ENCODE measurements around the gene STX8.
"Not testable (repeated sequence)": the region's sequence is repeated elsewhere in the genome, so short reads cannot be mapped to it uniquely, and the experiment has no call there.

STX8 gene

DNA sequence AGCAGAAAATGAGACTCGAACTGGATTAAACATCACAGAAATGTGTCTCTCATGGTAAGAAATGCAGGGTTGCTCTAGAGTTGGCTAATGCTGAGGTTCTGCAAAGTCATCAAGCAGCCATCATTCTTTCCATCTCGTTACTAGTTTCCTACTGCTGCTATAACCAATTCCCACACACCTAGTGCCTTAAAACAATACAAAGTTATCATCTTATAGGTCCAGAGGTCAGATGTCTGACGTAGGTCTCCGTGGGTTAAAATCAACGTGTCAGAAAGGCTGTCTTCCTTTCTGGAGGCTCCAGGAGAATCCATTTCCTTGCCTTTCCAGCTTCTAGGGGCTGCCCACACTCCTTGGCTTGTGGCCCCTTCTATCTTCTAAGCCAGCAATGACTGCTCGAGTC, 118.6 kb downstream of the STX8 start:
- Histone ChIP-seq H3K27me3 (ENCODE audit: control insufficient read depth in 2 of 2, insufficient read depth in 2 of 2, low read length in 2 of 2) (no peaks in the 10 kb centered on the region), H3K27ac (ENCODE audit: low read depth in 2 of 2, low read length in 2 of 2) (no peak overlapping the region)

DNA sequence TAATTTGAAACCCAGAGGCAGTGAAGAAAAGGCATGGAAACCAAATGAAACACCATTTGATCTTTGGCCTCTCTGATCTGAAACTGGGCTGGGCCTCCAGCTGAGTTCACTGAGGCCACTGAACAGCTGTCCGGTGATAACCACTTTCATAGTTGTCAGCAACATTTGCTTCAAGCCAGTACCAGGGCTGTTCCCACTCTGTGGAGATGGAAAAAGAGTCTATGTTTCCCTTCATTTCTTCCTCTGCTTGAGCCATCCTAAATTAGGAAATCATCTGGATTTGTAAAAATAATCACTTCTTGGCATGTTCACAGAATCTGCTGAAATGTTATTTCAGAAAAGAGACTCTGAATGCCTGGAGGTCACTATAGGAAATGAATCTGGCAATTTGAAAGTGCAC, 119.3 kb downstream of the STX8 start:
- Histone ChIP-seq H3K9ac (ENCODE audit: low read depth in 1 of 2, low read length in 2 of 2) (no peak overlapping the region), H3K4me1 (ENCODE audit: control insufficient read depth in 2 of 2, insufficient read depth in 2 of 2, low read length in 2 of 2) (peaks cover 0 to 4% of the 10 kb centered on the region in 2 donors), H3K27ac (ENCODE audit: low read depth in 2 of 2, low read length in 2 of 2) (no peak overlapping the region), H3K9me3 (ENCODE audit: control insufficient read depth in 2 of 2, low read length in 2 of 2) (no peaks in the 10 kb centered on the region), H3K36me3 (ENCODE audit: control insufficient read depth in 2 of 2, insufficient read depth in 2 of 2, low read length in 2 of 2) (no peaks in the 10 kb centered on the region), H3K4me3 (ENCODE audit: low read length in 2 of 2) (no peak overlapping the region), H3K27me3 (ENCODE audit: control insufficient read depth in 2 of 2, insufficient read depth in 2 of 2, low read length in 2 of 2) (no peaks in the 10 kb centered on the region)

More for the DNA sequence above, 118.6 kb downstream of the STX8 start:
- Histone ChIP-seq H3K4me1 (ENCODE audit: control insufficient read depth in 2 of 2, insufficient read depth in 2 of 2, low read length in 2 of 2) (peaks cover 0 to 4% of the 10 kb centered on the region in 2 donors), H3K9me3 (ENCODE audit: control insufficient read depth in 2 of 2, low read length in 2 of 2) (no peaks in the 10 kb centered on the region), H3K9ac (ENCODE audit: low read depth in 1 of 2, low read length in 2 of 2) (no peak overlapping the region), H3K36me3 (ENCODE audit: control insufficient read depth in 2 of 2, insufficient read depth in 2 of 2, low read length in 2 of 2) (no peaks in the 10 kb centered on the region), H3K4me3 (ENCODE audit: low read length in 2 of 2) (no peak overlapping the region)

DNA sequence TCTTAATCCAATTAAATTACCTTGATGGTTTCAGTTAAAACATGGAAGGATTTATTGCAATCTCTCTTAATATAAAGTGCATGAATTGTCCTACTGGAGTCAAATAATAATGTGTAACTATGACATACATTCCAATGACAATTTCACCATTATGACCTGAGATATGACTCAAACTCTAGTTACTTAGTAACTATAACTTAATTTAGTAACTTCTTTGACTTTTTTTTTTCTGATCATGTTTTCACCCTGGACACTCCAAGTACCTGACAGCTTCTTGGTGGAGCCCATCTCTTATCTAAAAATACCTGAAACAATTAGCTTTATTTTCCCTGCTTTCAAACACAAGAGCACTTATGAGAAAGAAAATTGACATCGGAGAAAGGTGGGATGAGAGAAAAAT, 123.7 kb downstream of the STX8 start:
- no peaks in the 10 kb centered on the region for H3K27me3 ChIP-seq (ENCODE audit: control insufficient read depth in 2 of 2, insufficient read depth in 2 of 2, low read length in 2 of 2)
- H3K9me3 ChIP-seq (ENCODE audit: control insufficient read depth in 2 of 2, low read length in 2 of 2) = no peaks in the 10 kb centered on the region
- no peak overlapping the region for H3K9ac ChIP-seq (ENCODE audit: low read depth in 1 of 2, low read length in 2 of 2)
- H3K36me3 ChIP-seq (ENCODE audit: control insufficient read depth in 2 of 2, insufficient read depth in 2 of 2, low read length in 2 of 2) = no peaks in the 10 kb centered on the region
- H3K4me1 ChIP-seq (ENCODE audit: control insufficient read depth in 2 of 2, insufficient read depth in 2 of 2, low read length in 2 of 2) = peaks cover 0 to 4% of the 10 kb centered on the region in 2 donors
- no peak overlapping the region for H3K4me3 ChIP-seq (ENCODE audit: low read length in 2 of 2)
- no peak overlapping the region for H3K27ac ChIP-seq (ENCODE audit: low read depth in 2 of 2, low read length in 2 of 2)

DNA sequence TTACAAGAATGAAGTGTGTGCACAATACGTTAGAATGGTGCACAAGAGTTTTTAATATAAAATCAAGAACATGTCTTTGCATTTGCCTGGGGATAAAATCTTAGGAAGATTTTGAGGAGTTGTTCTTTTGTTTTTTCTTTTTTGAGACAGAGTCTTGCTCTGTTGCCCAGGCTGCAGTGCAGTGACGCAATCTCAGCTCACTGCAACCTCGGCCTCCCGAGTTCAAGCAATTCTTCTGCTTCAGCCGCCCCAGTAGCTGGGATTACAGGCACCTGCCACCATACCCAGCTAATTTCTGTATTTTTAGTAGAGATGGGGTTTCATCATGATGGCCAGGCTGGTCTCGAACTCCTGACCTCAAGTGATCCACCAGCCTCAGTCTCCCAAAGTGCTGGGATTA, 128.3 kb downstream of the STX8 start:
- H3K36me3 ChIP-seq (ENCODE audit: control insufficient read depth in 2 of 2, insufficient read depth in 2 of 2, low read length in 2 of 2); H3K4me3 ChIP-seq (ENCODE audit: low read length in 2 of 2); H3K9ac ChIP-seq (ENCODE audit: low read depth in 1 of 2, low read length in 2 of 2); H3K4me1 ChIP-seq (ENCODE audit: control insufficient read depth in 2 of 2, insufficient read depth in 2 of 2, low read length in 2 of 2); H3K9me3 ChIP-seq (ENCODE audit: control insufficient read depth in 2 of 2, low read length in 2 of 2); H3K27ac ChIP-seq (ENCODE audit: low read depth in 2 of 2, low read length in 2 of 2); H3K27me3 ChIP-seq (ENCODE audit: control insufficient read depth in 2 of 2, insufficient read depth in 2 of 2, low read length in 2 of 2): not testable (repeated sequence)

DNA sequence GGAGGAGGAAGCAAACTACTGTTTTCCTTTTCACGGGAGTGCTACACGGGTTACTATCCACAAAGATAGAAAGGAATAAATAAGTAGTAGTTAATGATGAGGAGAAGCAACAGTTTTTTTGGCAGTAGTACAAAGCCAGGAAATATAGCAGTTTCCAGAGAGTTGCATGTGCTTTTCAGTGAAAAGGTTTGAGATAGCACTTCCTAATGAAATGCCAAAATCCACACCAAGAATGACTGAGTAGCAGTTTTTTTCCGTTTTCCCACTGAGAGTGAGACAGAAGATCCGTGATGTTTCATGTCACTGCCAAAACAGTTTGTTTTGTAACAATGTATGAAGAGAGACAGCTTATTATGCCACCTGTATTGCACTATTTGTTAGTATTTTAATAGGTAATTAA, 129.1 kb downstream of the STX8 start:
- H3K4me3 ChIP-seq (ENCODE audit: low read length in 2 of 2) = no peak overlapping the region
- H3K9me3 ChIP-seq (ENCODE audit: control insufficient read depth in 2 of 2, low read length in 2 of 2) = no peaks in the 10 kb centered on the region
- H3K27ac ChIP-seq (ENCODE audit: low read depth in 2 of 2, low read length in 2 of 2) = no peak overlapping the region

DNA sequence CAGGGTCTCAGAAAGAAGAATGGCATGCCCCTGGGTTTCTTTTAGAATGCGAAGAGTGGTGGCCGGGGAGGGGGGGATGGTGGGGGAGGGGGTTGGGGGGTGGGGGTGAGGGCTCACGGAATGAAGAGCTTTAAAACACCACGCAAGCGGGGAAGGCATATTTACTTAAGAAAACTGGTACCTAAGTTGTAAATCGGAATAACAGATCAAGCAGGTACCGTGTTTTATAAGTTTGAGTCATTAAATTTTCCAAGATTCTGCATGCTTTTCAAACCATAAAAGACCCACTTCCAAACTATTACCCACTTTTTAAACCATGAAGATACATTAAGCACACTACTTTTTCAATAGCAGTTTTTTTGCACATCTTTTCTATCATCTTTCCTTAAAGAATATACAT, 130.2 kb downstream of the STX8 start:
- H3K4me1 ChIP-seq (ENCODE audit: control insufficient read depth in 2 of 2, insufficient read depth in 2 of 2, low read length in 2 of 2) = no peaks in the 10 kb centered on the region
- no peaks in the 10 kb centered on the region for H3K9me3 ChIP-seq (ENCODE audit: control insufficient read depth in 2 of 2, low read length in 2 of 2)
- no peak overlapping the region for H3K9ac ChIP-seq (ENCODE audit: low read depth in 1 of 2, low read length in 2 of 2)
- no peaks in the 10 kb centered on the region for H3K36me3 ChIP-seq (ENCODE audit: control insufficient read depth in 2 of 2, insufficient read depth in 2 of 2, low read length in 2 of 2)
- H3K27ac ChIP-seq (ENCODE audit: low read depth in 2 of 2, low read length in 2 of 2) = no peak overlapping the region
- no peak overlapping the region for H3K4me3 ChIP-seq (ENCODE audit: low read length in 2 of 2)
- H3K27me3 ChIP-seq (ENCODE audit: control insufficient read depth in 2 of 2, insufficient read depth in 2 of 2, low read length in 2 of 2) = no peaks in the 10 kb centered on the region

More for the DNA sequence above, 129.1 kb downstream of the STX8 start:
- no peak overlapping the region for H3K9ac ChIP-seq (ENCODE audit: low read depth in 1 of 2, low read length in 2 of 2)
- H3K36me3 ChIP-seq (ENCODE audit: control insufficient read depth in 2 of 2, insufficient read depth in 2 of 2, low read length in 2 of 2) = no peaks in the 10 kb centered on the region
- H3K27me3 ChIP-seq (ENCODE audit: control insufficient read depth in 2 of 2, insufficient read depth in 2 of 2, low read length in 2 of 2) = no peaks in the 10 kb centered on the region
- H3K4me1 ChIP-seq (ENCODE audit: control insufficient read depth in 2 of 2, insufficient read depth in 2 of 2, low read length in 2 of 2) = no peaks in the 10 kb centered on the region

DNA sequence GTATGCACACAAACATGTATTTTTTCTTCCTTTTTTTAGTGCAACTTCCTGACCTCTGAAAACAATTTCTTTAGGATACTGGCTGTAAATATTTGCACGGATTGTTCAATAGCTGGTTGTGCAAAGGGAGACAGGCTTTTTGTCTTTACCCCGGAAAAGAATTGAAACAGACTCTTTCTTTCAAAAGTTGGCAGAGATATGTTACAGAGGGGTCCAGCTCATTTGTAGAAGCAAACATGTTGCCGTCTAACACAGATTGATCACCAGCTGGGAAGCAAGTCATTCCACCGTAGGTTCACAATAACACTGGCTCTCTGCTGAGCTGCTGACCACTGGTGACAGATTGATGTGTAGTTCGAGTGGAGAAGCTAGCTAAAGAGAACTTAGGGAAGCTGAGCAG, 130.9 kb downstream of the STX8 start:
- Histone ChIP-seq H3K27me3 (ENCODE audit: control insufficient read depth in 2 of 2, insufficient read depth in 2 of 2, low read length in 2 of 2) (no peaks in the 10 kb centered on the region), H3K4me1 (ENCODE audit: control insufficient read depth in 2 of 2, insufficient read depth in 2 of 2, low read length in 2 of 2) (no peaks in the 10 kb centered on the region), H3K27ac (ENCODE audit: low read depth in 2 of 2, low read length in 2 of 2) (no peak overlapping the region), H3K36me3 (ENCODE audit: control insufficient read depth in 2 of 2, insufficient read depth in 2 of 2, low read length in 2 of 2) (no peaks in the 10 kb centered on the region), H3K9ac (ENCODE audit: low read depth in 1 of 2, low read length in 2 of 2) (no peak overlapping the region), H3K9me3 (ENCODE audit: control insufficient read depth in 2 of 2, low read length in 2 of 2) (no peaks in the 10 kb centered on the region), H3K4me3 (ENCODE audit: low read length in 2 of 2) (no peak overlapping the region)

DNA sequence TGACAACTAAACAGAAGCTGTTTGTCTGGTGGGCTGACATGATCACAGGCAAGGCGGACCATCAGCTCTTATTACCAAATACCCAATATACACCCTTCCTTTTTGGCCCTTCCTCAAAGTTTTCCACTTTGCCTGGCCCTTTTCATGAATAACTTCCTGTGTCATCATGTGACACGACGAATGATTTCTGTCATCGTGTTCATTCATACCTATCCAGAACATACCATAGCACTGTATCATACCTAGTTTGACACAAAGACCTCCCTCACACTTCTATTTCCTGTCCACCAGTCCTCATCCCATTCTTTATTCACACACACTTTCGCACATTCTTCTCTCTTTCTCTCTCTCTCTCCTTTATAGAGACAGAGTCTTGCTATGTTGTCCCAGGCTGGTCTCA, 131.8 kb downstream of the STX8 start:
- Histone ChIP-seq H3K4me3 (ENCODE audit: low read length in 2 of 2) (no peak overlapping the region), H3K36me3 (ENCODE audit: control insufficient read depth in 2 of 2, insufficient read depth in 2 of 2, low read length in 2 of 2) (no peaks in the 10 kb centered on the region), H3K4me1 (ENCODE audit: control insufficient read depth in 2 of 2, insufficient read depth in 2 of 2, low read length in 2 of 2) (no peaks in the 10 kb centered on the region), H3K9ac (ENCODE audit: low read depth in 1 of 2, low read length in 2 of 2) (no peak overlapping the region), H3K27me3 (ENCODE audit: control insufficient read depth in 2 of 2, insufficient read depth in 2 of 2, low read length in 2 of 2) (no peaks in the 10 kb centered on the region), H3K27ac (ENCODE audit: low read depth in 2 of 2, low read length in 2 of 2) (no peak overlapping the region), H3K9me3 (ENCODE audit: control insufficient read depth in 2 of 2, low read length in 2 of 2) (no peaks in the 10 kb centered on the region)

DNA sequence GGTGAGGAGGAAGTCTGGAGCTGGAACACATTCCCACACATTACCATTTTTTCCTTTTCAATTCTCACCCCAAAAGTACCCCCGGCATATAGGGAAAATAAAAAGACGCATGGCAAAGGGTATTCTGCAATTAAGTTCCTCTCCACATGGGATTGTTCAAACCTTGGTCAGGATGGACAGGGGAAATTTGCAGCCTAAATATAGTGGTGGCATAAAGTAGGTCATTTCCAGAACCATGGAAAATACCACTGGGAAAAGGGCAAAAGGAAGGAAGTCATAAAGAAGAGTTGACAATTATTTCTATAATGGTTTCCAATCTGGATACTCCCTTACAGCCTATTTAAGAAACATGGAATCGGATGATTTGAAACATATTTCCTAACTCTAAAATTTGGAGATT, 135.8 kb downstream of the STX8 start:
- H3K4me1 ChIP-seq (ENCODE audit: control insufficient read depth in 2 of 2, insufficient read depth in 2 of 2, low read length in 2 of 2) = no peaks in the 10 kb centered on the region
- H3K4me3 ChIP-seq (ENCODE audit: low read length in 2 of 2) = no peak overlapping the region
- H3K27ac ChIP-seq (ENCODE audit: low read depth in 2 of 2, low read length in 2 of 2) = no peak overlapping the region
- H3K9ac ChIP-seq (ENCODE audit: low read depth in 1 of 2, low read length in 2 of 2) = no peak overlapping the region
- H3K9me3 ChIP-seq (ENCODE audit: control insufficient read depth in 2 of 2, low read length in 2 of 2) = no peaks in the 10 kb centered on the region
- no peaks in the 10 kb centered on the region for H3K36me3 ChIP-seq (ENCODE audit: control insufficient read depth in 2 of 2, insufficient read depth in 2 of 2, low read length in 2 of 2)
- H3K27me3 ChIP-seq (ENCODE audit: control insufficient read depth in 2 of 2, insufficient read depth in 2 of 2, low read length in 2 of 2) = no peaks in the 10 kb centered on the region

DNA sequence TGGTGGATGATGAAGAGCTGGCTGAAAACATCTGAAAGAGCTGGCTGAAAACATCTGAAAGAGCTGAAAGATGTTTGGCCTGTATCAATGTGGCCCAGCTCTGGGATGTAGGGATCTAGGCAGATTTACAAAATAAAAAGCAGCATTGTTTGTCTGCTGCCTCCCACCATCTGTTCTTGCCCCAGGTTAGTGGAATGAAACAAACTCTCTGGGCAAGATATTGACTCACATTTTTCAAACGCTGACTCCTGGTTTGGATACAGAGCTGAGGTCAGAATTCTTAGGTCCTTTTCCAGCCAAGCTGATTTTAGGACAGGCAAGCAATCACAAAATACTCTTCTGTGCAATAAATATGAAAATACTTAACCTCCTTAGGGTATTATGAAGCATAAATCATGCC, 139.0 kb downstream of the STX8 start:
- Histone ChIP-seq H3K9ac (ENCODE audit: low read depth in 1 of 2, low read length in 2 of 2) (no peak overlapping the region), H3K27ac (ENCODE audit: low read depth in 2 of 2, low read length in 2 of 2) (no peak overlapping the region), H3K9me3 (ENCODE audit: control insufficient read depth in 2 of 2, low read length in 2 of 2) (no peaks in the 10 kb centered on the region), H3K27me3 (ENCODE audit: control insufficient read depth in 2 of 2, insufficient read depth in 2 of 2, low read length in 2 of 2) (no peaks in the 10 kb centered on the region), H3K4me3 (ENCODE audit: low read length in 2 of 2) (no peak overlapping the region), H3K4me1 (ENCODE audit: control insufficient read depth in 2 of 2, insufficient read depth in 2 of 2, low read length in 2 of 2) (peaks cover 0 to 5% of the 10 kb centered on the region in 2 donors), H3K36me3 (ENCODE audit: control insufficient read depth in 2 of 2, insufficient read depth in 2 of 2, low read length in 2 of 2) (no peaks in the 10 kb centered on the region)

DNA sequence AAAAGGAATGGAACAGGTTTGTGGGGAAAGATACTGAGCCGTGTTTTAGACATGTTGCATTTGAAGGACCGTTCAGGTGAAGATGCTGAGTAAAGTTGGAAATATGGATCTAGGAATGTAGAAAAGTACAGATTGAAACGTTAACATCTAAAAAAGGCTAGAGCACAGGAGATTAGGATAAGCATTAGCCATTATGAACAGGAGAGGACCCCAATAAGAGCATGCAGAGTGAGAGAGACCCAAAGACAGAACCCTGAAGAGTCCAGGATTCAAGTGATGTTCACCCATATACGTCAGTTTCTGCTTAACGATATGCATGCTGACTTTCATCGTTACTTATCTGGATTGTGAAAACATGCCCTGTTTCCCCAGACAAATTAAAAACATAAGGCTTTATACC, 140.5 kb downstream of the STX8 start:
- H3K27ac ChIP-seq (ENCODE audit: low read depth in 2 of 2, low read length in 2 of 2) = no peak overlapping the region
- H3K4me1 ChIP-seq (ENCODE audit: control insufficient read depth in 2 of 2, insufficient read depth in 2 of 2, low read length in 2 of 2) = peaks cover 0 to 5% of the 10 kb centered on the region in 2 donors
- no peaks in the 10 kb centered on the region for H3K36me3 ChIP-seq (ENCODE audit: control insufficient read depth in 2 of 2, insufficient read depth in 2 of 2, low read length in 2 of 2)
- no peak overlapping the region for H3K9ac ChIP-seq (ENCODE audit: low read depth in 1 of 2, low read length in 2 of 2)
- H3K27me3 ChIP-seq (ENCODE audit: control insufficient read depth in 2 of 2, insufficient read depth in 2 of 2, low read length in 2 of 2) = no peaks in the 10 kb centered on the region
- no peak overlapping the region for H3K4me3 ChIP-seq (ENCODE audit: low read length in 2 of 2)
- H3K9me3 ChIP-seq (ENCODE audit: control insufficient read depth in 2 of 2, low read length in 2 of 2) = no peaks in the 10 kb centered on the region

All from mucosa of rectum (tissue), 2 donors.